GM13977 (cell line): Measurements from ENCODE around the gene PUSL1.

Experiments used
- DNase-seq: peaks from one replicate; pipeline ENCODE4 v3.0.0; 2012; ENCODE audit warnings: low spot score
- in situ Hi-C: fragments of 300-500 bp; cut with MboI; formaldehyde crosslinking; loops from one replicate; pipeline ENCODE4 v1.12.0; 2022; ENCODE audit warnings: low sequenced_read_pairs, low pct_unique_long_range_greater_than_20kb, mixed read lengths, inconsistent platforms; ENCODE audit not compliant: unreplicated experiment
- TF ChIP-seq, protein P1 (sequence below): IDR thresholded peaks from 2 replicates; pipeline ENCODE4 v1.5.1; 2012; ENCODE audit warnings: mild to moderate bottlenecking, control low read depth; ENCODE audit not compliant: insufficient read depth; ENCODE audit errors: extremely low read depth, missing control alignments

PUSL1 gene

DNA sequence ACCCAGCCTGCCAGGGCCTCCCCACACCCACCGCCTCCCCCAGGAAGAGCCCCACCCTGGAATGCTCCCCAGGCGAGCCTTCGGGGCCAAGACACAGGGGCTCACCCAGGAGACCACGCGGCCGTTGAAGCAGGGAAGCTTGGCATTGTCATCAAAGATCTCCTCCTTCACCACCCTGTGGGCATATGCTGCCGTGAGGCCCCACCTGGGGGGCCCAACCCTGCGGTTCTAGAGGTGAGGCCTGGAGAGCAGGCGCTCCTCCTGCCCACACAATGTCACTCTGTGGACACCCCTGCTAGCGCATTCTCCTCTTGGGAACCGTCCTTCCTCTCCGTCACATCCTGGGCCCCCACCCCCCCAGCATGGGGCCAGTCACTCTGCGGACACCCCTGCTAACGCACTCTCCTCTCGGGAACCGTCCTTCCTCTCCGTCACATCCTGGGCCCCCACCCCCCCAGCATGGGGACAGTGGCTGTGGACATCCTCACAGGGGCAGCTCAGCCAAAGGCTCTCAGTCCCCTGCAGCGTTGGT is 34.3 kb downstream of the PUSL1 start:
- TF ChIP-seq, protein P1, sequence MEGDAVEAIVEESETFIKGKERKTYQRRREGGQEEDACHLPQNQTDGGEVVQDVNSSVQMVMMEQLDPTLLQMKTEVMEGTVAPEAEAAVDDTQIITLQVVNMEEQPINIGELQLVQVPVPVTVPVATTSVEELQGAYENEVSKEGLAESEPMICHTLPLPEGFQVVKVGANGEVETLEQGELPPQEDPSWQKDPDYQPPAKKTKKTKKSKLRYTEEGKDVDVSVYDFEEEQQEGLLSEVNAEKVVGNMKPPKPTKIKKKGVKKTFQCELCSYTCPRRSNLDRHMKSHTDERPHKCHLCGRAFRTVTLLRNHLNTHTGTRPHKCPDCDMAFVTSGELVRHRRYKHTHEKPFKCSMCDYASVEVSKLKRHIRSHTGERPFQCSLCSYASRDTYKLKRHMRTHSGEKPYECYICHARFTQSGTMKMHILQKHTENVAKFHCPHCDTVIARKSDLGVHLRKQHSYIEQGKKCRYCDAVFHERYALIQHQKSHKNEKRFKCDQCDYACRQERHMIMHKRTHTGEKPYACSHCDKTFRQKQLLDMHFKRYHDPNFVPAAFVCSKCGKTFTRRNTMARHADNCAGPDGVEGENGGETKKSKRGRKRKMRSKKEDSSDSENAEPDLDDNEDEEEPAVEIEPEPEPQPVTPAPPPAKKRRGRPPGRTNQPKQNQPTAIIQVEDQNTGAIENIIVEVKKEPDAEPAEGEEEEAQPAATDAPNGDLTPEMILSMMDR = no peak
- in situ Hi-C loops = no loop called here

DNA sequence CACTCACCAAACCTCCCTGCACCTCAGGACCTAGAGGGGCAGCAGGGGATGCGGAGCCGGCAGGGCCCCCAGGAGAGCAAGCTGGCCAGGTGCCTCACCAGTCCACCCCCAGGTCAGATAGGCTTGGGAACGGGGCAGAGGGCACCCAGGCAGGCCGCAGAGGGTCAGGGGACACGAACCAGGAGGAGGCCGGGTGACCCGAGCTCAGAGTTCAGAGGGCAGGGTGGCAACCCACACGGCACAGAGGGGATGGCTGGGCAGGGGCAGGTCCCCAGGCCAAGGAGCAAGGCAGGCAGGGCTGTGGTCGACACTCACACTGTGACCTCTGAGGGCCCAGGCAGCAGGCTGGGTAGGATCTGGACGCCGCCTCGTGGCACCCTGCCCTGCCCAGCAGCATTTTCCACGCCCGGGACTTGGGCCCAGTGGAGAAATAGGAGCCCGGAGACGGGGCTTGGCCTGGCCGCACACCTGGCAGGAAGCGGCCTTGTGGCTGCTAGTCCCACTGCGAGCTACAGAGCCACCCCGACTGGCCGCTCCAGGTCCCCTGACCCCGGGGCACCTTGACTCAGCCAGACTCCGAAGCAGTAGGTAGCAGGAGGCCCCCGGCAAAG is 35.5 kb downstream of the PUSL1 start:
- DNase-seq = no peak
- in situ Hi-C loops = no loop called here
- TF ChIP-seq, protein P1 = no peak

More for the DNA sequence above, 34.3 kb downstream of the PUSL1 start:
- no peak for DNase-seq

DNA sequence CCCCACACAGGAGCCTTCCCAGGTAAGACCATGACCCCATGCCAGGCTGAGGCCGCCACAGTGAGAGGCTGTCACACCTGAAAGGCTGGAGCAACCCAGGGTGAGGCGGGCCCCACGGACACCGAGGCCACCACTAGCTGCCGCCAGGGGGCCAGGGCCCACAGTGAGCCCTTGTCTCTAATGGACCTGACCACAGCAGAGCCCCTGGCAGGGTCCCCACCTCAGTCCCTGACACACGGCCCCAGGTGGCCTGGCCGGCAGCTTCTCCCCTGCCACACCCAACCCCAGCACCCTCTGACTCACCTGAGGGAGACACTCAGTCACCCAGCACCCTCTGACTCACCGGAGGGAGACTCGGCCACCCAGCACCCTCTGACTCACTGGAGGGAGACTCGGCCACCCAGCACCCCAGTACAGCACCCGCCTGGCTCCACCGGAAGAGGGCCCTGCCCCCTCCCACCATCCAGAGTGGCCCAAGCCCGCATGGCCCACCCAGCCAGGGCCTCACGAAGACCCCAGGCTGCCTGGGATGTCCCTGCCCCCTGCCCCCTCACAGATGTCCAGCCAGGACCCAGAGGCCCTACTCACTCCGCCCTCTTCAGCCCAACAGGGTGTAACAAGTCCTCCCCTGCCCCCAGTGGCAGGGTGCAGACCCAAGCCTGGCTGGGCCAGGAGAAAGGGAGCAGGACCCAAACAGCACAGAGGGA is 36.4 kb downstream of the PUSL1 start:
- TF ChIP-seq, protein P1 = no peak
- DNase-seq = no peak

DNA sequence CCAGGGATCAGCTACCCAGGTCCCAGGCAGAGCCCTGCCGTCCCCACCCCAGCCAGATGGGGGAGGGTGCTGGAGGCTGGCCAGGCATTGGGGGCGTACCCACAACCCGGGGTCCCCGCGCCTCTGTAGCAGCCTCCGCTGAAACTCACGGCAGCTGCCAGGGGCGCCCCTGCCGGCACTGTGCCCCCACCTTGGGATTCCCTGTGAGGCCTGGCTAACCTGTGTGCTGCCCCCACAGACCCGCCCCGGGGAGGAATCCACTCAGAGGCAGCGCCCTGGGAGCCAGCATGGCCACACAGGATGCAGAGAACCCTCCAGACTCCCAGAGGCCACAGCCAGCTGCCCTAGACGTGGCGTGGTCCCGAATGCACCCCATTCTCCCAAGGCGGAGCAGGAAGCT is 37.0 kb downstream of the PUSL1 start:
- in situ Hi-C loops = no loop called here
- DNase-seq = no peak
- TF ChIP-seq, protein P1 = no peak

More for the DNA sequence above, 36.4 kb downstream of the PUSL1 start:
- in situ Hi-C loops = no loop called here

DNA sequence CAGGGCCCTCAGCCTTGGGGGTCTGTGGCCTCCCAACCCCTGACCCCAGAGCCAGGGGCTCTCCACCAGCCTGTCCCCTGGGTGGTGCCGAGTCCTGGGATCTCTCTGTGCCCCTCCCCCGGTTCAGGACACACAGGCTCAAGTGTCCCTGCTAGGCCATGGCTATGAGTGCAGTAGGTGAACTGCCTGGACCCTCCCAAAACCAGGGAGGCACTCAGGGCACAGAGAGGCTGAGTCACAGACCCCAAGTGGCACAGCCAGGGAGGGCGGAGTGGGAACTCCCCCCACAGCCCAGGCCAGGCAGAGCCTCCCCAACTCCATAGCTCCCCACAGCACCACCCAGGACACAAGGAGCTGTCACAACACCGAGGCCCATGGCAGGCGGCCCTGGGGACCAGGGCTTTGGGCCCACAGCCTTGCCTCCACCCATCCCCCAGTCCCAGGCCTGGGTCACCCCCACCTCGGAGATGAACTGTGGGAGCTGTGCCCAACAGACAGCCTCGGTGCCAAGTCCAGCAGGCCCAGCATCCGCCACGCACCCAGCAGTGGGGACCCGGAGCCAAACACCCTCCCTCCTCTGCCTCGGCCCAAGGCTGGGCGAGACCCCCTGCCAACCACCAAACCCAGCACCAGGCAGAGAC is 37.6 kb downstream of the PUSL1 start:
- no peak for DNase-seq
- in situ Hi-C loops = no loop called here
- TF ChIP-seq, protein P1 = no peak

DNA sequence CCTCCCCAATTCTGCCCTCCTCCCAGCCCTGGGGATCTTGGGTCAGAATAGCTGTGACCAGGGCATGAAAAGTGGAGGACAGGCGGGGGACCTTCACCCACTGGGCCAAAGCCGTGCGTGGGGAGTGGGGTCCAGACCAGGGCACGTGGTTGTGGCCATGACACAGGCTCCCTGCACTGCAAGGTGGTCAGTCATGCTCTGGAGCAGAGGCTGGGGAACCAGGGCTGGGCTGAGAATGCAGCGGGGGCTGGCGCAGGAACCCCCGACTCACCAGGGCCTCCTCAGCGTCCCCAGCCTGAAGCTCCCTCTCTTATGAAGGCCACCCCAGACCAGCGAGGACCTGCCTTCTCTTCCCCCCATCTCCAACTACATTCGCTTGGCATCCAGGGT is 38.1 kb downstream of the PUSL1 start:
- in situ Hi-C loops = no loop called here

More for the DNA sequence above, 38.1 kb downstream of the PUSL1 start:
- no peak for DNase-seq
- TF ChIP-seq, protein P1 = no peak
